CD14-positive monocyte (primary cell): ENCODE data around the gene SLIT3. TPM values are rescaled to one million over a fixed set of nuclear protein-coding genes. Genes with fewer than 3 reads are reported as not detected.

Experiments used
- DNase-seq, 3 donors: peaks; one replicate each; pipeline ENCODE4 v3.0.0-alpha.2; 2011 to 2022
- H2AFZ ChIP-seq: 2 replicates; pipeline ENCODE4 v1.6.0; 2012; ENCODE audit warnings: mild to moderate bottlenecking, low read depth, low read length, inconsistent platforms; ENCODE audit not compliant: insufficient read depth, poor library complexity, severe bottlenecking
- H3K27ac ChIP-seq, 2 donors: 1 replicate in 1 of 2; 2 replicates in 1 of 2; pipeline ENCODE4 v1.5.1; 2012 to 2013; ENCODE audit warnings: low read length in 2 of 2, control low read depth in 1 of 2, inconsistent platforms in 1 of 2, low read depth in 1 of 2, mild to moderate bottlenecking in 1 of 2
- H3K27me3 ChIP-seq, 2 donors: one replicate each; pipeline versions ENCODE4 v1.6.0 to v1.6.1; 2011 to 2013; ENCODE audit warnings: low read length in 2 of 2; ENCODE audit not compliant: control insufficient read depth in 2 of 2, insufficient read depth in 2 of 2
- H3K36me3 ChIP-seq, 2 donors: replicated peaks in 1 of 2; 1 replicate in 1 of 2; 2 replicates in 1 of 2; pipeline versions ENCODE4 v1.5.1 to v1.6.1; 2012 to 2013; ENCODE audit warnings: low read length in 2 of 2, control low read depth in 1 of 2, inconsistent platforms in 1 of 2, mild to moderate bottlenecking in 1 of 2; ENCODE audit not compliant: insufficient read depth in 2 of 2, control insufficient read depth in 1 of 2
- H3K4me1 ChIP-seq, 2 donors: 1 replicate in 1 of 2; 2 replicates in 1 of 2; pipeline versions ENCODE4 v1.5.1 to v1.6.1; 2012 to 2013; ENCODE audit warnings: low read length in 2 of 2, control low read depth in 1 of 2, inconsistent platforms in 1 of 2, mild to moderate bottlenecking in 1 of 2, moderate library complexity in 1 of 2; ENCODE audit not compliant: insufficient read depth in 2 of 2, control insufficient read depth in 1 of 2
- H3K4me2 ChIP-seq: replicated peaks from 2 replicates; pipeline ENCODE3; 2012; ENCODE audit warnings: low read length, moderate library complexity, mild to moderate bottlenecking; ENCODE audit not compliant: poor library complexity, severe bottlenecking; ENCODE audit errors: extremely low read depth
- H3K4me3 ChIP-seq, 3 experiments: fragments of 200-600 bp in 1 of 3; sonication (generic) in 1 of 3; replicated peaks in 1 of 3; 1 replicate in 2 of 3; 2 replicates in 1 of 3; pipeline ENCODE4 v1.5.1; 2011 to 2013; ENCODE audit warnings: low read length in 3 of 3, mild to moderate bottlenecking in 3 of 3, control low read depth in 2 of 3, low read depth in 2 of 3, inconsistent platforms in 1 of 3, moderate library complexity in 1 of 3
- H3K79me2 ChIP-seq: 2 replicates; pipeline ENCODE4 v1.6.0; 2012; ENCODE audit warnings: mild to moderate bottlenecking, control low read depth, inconsistent platforms, low read length, moderate library complexity; ENCODE audit not compliant: insufficient read depth
- H3K9ac ChIP-seq: 2 replicates; pipeline ENCODE4 v1.6.0; 2017; ENCODE audit warnings: low read length, mild to moderate bottlenecking; ENCODE audit not compliant: insufficient read depth, poor library complexity, severe bottlenecking
- H3K9me3 ChIP-seq, 2 donors: replicated peaks in 1 of 2; 1 replicate in 1 of 2; 2 replicates in 1 of 2; pipeline versions ENCODE4 v1.5.1 to v1.6.1; 2012 to 2013; ENCODE audit warnings: low read length in 2 of 2, control low read depth in 1 of 2; ENCODE audit not compliant: control insufficient read depth in 1 of 2, insufficient read depth in 1 of 2
- H4K20me1 ChIP-seq: 2 replicates; pipeline ENCODE4 v1.6.0; 2012; ENCODE audit warnings: mild to moderate bottlenecking, low read length, control low read depth, moderate library complexity; ENCODE audit not compliant: insufficient read depth
- H3K27ac Mint-ChIP-seq, 7 donors: one replicate each; pipeline ENCODE4 v1.8.0; 2020; ENCODE audit warnings: mild to moderate bottlenecking in 7 of 7, mixed read lengths in 7 of 7, moderate library complexity in 6 of 7, inconsistent platforms in 2 of 7
- H3K27me3 Mint-ChIP-seq, 3 donors: one replicate each; pipeline ENCODE4 v1.8.0; 2021 to 2022; ENCODE audit warnings: low read depth in 3 of 3, mild to moderate bottlenecking in 3 of 3, mixed read lengths in 3 of 3, moderate library complexity in 3 of 3, inconsistent platforms in 1 of 3
- H3K36me3 Mint-ChIP-seq, 2 donors: one replicate each; pipeline ENCODE4 v1.8.0; 2020; ENCODE audit warnings: mixed read lengths in 2 of 2, inconsistent platforms in 1 of 2, mild to moderate bottlenecking in 1 of 2
- H3K4me1 Mint-ChIP-seq: one replicate; pipeline ENCODE4 v1.8.0; 2020; ENCODE audit warnings: mild to moderate bottlenecking, mixed read lengths
- H3K4me3 Mint-ChIP-seq, 2 donors: one replicate each; pipeline ENCODE4 v1.8.0; 2020; ENCODE audit warnings: mild to moderate bottlenecking in 2 of 2, mixed read lengths in 2 of 2, moderate library complexity in 1 of 2
- H3K9me3 Mint-ChIP-seq, 7 donors: one replicate each; pipeline ENCODE4 v1.8.0; 2020 to 2022; ENCODE audit warnings: mixed read lengths in 7 of 7, mild to moderate bottlenecking in 6 of 7, moderate library complexity in 6 of 7, inconsistent platforms in 2 of 7
- CTCF ChIP-seq: fragments of 200-600 bp; IDR thresholded peaks from one replicate; pipeline ENCODE4 v1.8.0; 2022; ENCODE audit warnings: antibody characterized with exemption, mild to moderate bottlenecking
- WGBS: methylation state at CpG from one replicate; pipeline ENCODE4 v1.1.5; 2013; ENCODE audit warnings: missing lambda C conversion rate; ENCODE audit not compliant: insufficient coverage; 5-methylcytosine and 5-hydroxymethylcytosine counted together
- intact Hi-C, 2 donors: fragments of 100-400 bp; cut with micrococcal nuclease; formaldehyde crosslinking; loops; one replicate each; pipeline versions ENCODE4 v1.15.0 to v1.15.1; 2023
- polyA plus RNA-seq, 3 donors: library from polyadenylated mRNA; depleted of rRNA in 1 of 3; unstranded in 2 of 3; stranded (reverse) in 1 of 3; fragments of 300-500 nt in 2 of 3; fragments of >200 nt in 1 of 3; fragmentation: Illumina TruSeq in 2 of 3; gene quantifications; 1 replicate in 2 of 3; 2 replicates in 1 of 3; pipeline ENCODE4 v1.2.3, GENCODE V29; 2012 to 2021

The SLIT3 gene
- polyA plus RNA-seq, 3 donors, result not detected

GRCh38 chr5:168675883-168676408 lies 625.0 kb downstream of the SLIT3 start:
- H3K27ac ChIP-seq, result no peak overlapping the region
- no peaks in the 10 kb centered on the region for H4K20me1 ChIP-seq
- H3K27me3 ChIP-seq, result no peaks in the 10 kb centered on the region
- no peaks in the 10 kb centered on the region for H3K4me1 ChIP-seq
- H3K4me2 ChIP-seq, result no peak overlapping the region
- WGBS, result no CpG with 5 or more reads among the region's 2 CpGs
- no peak for DNase-seq
- H3K79me2 ChIP-seq, result no peaks in the 10 kb centered on the region
- no peaks in the 10 kb centered on the region for H3K9me3 Mint-ChIP-seq
- H3K4me3 ChIP-seq, result no peak overlapping the region
- no peak overlapping the region for H3K27ac Mint-ChIP-seq
- H3K27me3 Mint-ChIP-seq, result peaks cover 0 to 3% (median 1%) of the 10 kb centered on the region in 3 donors
- TF ChIP-seq CTCF, result no peak
- no peak overlapping the region for H2AFZ ChIP-seq
- no peaks in the 10 kb centered on the region for H3K36me3 Mint-ChIP-seq
- no peaks in the 10 kb centered on the region for H3K4me1 Mint-ChIP-seq
- intact Hi-C loops, result loop anchor here in 1 of 2 donors (5.0 kb wide), 1 partner anchor 626 kb away; the partner anchor contains the start of gene SLIT3
- no peak overlapping the region for H3K9ac ChIP-seq
- H3K4me3 Mint-ChIP-seq, result no peak overlapping the region
- no peaks in the 10 kb centered on the region for H3K9me3 ChIP-seq
- H3K36me3 ChIP-seq, result no peaks in the 10 kb centered on the region

DNA sequence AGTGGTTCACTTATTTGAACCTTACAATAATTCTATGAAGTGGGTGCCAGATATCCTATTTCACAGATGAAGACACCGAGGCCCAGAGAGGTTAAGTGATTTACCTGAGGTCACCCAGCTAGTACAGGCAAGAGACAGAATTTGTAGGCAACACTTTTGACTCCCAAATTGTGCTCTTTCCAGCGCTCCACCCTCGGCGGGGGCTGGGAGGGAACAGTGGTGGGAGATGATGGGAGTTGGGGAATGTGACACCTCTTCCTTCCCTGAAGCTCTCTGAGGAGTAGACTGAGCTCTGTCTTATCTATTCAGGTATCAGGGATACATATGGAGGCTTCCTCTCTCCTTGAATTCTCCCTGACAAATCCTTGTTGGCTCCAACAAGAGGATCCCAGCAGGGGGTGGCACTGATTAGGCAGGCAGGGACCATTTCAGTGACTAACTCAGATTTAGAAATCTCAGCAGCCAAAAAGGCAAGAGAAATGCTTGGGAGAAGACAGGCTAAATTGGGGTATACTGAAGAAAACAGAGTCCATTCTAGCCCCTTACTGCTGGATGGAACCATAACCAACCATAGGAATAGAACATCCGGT lies 626.0 kb downstream of the SLIT3 start:
- Mint-ChIP-seq H3K27me3 (peaks cover 0 to 3% (median 1%) of the 10 kb centered on the region in 3 donors), H3K27ac (no peak overlapping the region), H3K36me3 (no peaks in the 10 kb centered on the region), H3K4me3 (no peak overlapping the region), H3K4me1 (no peaks in the 10 kb centered on the region), H3K9me3 (no peaks in the 10 kb centered on the region)
- 96% methylated on average over 4 of the region's 5 CpGs for WGBS
- Histone ChIP-seq H3K4me3 (no peak overlapping the region), H3K9ac (no peak overlapping the region), H3K27me3 (no peaks in the 10 kb centered on the region), H3K36me3 (no peaks in the 10 kb centered on the region), H4K20me1 (no peaks in the 10 kb centered on the region), H3K27ac (no peak overlapping the region), H3K9me3 (no peaks in the 10 kb centered on the region), H3K79me2 (no peaks in the 10 kb centered on the region), H3K4me2 (no peak overlapping the region), H3K4me1 (no peaks in the 10 kb centered on the region), H2AFZ (no peak overlapping the region)
- TF ChIP-seq CTCF, result no peak
- intact Hi-C loops, result loop anchor here in 1 of 2 donors (5.0 kb wide), 1 partner anchor 627 kb away; the partner anchor contains the start of gene SLIT3
- no peak for DNase-seq
